Muscle layer of colon (tissue), 2 donors: ENCODE data around the gene SSNA1.
A peak's percentile ranks its signal among the peaks of the same experiment; 100 is the strongest.

Source experiments
- H3K27ac ChIP-seq: one replicate; pipeline ENCODE4 v1.7.0; 2013; ENCODE audit warnings: low read depth, mild to moderate bottlenecking, low read length, moderate library complexity
- H3K27me3 ChIP-seq, 2 donors: one replicate each; pipeline ENCODE4 v1.7.0; 2013; ENCODE audit warnings: low read length in 2 of 2, mild to moderate bottlenecking in 2 of 2; ENCODE audit not compliant: insufficient read depth in 2 of 2, control insufficient read depth in 1 of 2
- H3K36me3 ChIP-seq: one replicate; pipeline ENCODE4 v1.7.0; 2013; ENCODE audit warnings: mild to moderate bottlenecking, low read length; ENCODE audit not compliant: insufficient read depth
- H3K4me1 ChIP-seq: one replicate; pipeline ENCODE4 v1.7.0; 2013; ENCODE audit warnings: mild to moderate bottlenecking, low read length; ENCODE audit not compliant: insufficient read depth
- H3K4me3 ChIP-seq, 2 donors: one replicate each; pipeline ENCODE4 v1.7.0; 2013; ENCODE audit warnings: low read length in 2 of 2, low read depth in 1 of 2, mild to moderate bottlenecking in 1 of 2, moderate library complexity in 1 of 2
- H3K9ac ChIP-seq: one replicate; pipeline ENCODE4 v1.7.0; 2013; ENCODE audit warnings: low read length
- H3K9me3 ChIP-seq: one replicate; pipeline ENCODE4 v1.7.0; 2013; ENCODE audit warnings: mild to moderate bottlenecking, low read length
- donor health status: abdominal sarcoma.
- donor health status: Adenocarcinoma of cecum.

The SSNA1 gene

GRCh38 chr9:137222190-137223077, 34.0 kb downstream of the SSNA1 start, which contains the start of gene RNF208:
RNF208 (minus strand) TSS chr9:137222240; CDS start chr9:137221212, 1,028 bp downstream.
- Histone ChIP-seq H3K27ac (peak within 1 kb of the TSS; percentile 75), H3K4me3 (peak within 1 kb of the TSS; percentile 71 to 73), H3K9ac (peak within 1 kb of the TSS; percentile 25), H3K27me3 (peaks cover 0 to 8% of the 10 kb centered on the region in 2 donors), H3K4me1 (peaks cover 5% of the 10 kb centered on the region), H3K36me3 (no peaks in the 10 kb centered on the region), H3K9me3 (no peaks in the 10 kb centered on the region)

DNA sequence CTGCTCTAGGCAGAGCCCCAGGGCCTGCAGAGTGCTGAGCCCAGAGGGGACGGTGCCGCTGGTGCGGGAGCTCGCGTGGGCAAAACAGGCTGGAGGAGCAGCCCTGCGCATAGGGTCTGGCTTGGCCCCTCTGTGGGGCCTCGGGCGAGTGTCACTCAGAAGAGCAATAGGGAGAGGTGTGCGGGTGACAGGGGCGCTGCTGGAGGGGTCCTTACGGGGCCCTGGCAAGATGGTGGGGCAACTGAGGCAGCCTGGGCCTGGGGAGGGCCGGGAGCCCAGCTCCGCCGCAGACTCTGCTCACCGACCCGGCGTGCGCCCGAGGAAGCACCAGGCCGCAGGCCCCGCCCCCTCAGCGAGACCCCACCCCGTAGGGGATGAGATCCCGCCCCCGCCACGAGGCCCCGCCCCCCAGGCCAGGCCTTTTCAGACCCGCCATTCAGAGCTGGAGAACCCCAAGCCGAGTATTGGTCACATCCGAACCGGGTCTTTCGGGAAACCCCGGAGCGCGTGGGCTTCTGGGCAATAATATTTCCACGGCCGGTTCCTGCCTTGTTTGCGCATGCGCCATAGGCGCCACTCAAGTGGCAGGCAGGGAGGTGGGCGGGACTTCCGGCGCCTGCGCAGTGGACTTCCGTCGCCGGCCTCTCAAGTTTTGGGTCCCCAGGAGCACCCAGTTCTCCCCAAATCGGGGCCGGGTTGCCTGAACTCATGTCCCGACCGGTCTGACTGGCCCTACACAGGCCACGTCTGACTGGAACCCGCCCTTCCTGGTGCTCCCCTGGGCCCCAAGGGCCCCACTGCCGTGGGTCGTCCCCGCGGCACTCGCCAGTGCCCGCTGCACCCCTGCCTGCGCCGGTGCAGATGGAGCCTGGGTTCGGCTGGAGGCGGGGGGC, 34.8 kb downstream of the SSNA1 start:
- Histone ChIP-seq H3K9ac (peak overlapping the region; percentile 78), H3K36me3 (no peaks in the 10 kb centered on the region), H3K27me3 (peaks cover 0 to 14% of the 10 kb centered on the region in 2 donors), H3K4me3 (peak overlapping the region; percentile 73 to 84), H3K9me3 (no peaks in the 10 kb centered on the region), H3K4me1 (peaks cover 5% of the 10 kb centered on the region), H3K27ac (peak overlapping the region; percentile 86)

DNA sequence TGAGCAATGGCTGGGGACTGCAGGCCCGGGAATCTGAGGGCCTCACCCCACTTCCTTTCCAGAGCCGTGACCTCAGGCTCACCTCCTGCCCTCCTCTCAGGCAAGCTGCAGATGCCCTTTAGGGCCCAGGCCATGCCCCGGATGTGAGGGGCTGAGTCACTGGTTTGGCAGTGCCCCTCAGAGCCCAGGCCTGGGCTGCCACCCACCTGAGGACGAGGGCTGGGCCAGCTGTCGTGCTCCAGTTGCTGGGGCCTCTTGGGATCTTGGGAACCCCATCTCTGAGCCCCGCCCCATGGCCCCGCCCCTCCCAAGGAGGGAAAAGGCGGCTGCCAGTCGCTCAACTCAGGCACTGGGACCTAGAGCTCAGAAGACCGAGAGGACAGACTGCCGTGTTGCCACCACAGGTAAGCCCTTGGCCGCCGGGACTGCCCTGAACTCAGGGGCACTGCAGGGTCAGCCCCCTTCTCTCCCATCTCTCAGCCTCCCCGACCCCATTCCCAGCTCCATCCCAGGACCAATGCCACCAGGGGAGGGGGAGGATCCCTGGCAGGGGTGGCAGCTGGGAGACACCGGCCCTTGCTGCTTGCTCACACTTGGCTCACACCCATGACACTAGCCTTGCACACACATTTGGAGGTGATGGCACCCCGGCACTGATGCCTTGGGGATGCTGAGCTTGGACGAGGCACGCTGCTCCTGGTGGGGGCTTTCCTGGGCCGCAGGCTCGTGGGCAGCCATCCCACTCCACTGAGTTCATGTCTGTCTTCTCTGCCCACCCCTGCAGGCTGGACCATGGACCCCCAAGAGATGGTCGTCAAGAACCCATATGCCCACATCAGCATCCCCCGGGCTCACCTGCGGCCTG, 36.6 kb downstream of the SSNA1 start, which contains the start of gene CYSRT1:
Gene CYSRT1, plus strand, starts transcription at position 345 of the 865 bp plus-strand sequence. Its CDS starts 448 bp downstream, at position 793.
- Histone ChIP-seq H3K4me1 (peaks cover 5% of the 10 kb centered on the region), H3K36me3 (no peaks in the 10 kb centered on the region), H3K27ac (peak within 1 kb of the TSS; percentile 86), H3K9me3 (no peaks in the 10 kb centered on the region), H3K9ac (peak within 1 kb of the TSS; percentile 78), H3K4me3 (peak within 1 kb of the TSS; percentile 73 to 84), H3K27me3 (peaks cover 0 to 31% of the 10 kb centered on the region in 2 donors)

DNA sequence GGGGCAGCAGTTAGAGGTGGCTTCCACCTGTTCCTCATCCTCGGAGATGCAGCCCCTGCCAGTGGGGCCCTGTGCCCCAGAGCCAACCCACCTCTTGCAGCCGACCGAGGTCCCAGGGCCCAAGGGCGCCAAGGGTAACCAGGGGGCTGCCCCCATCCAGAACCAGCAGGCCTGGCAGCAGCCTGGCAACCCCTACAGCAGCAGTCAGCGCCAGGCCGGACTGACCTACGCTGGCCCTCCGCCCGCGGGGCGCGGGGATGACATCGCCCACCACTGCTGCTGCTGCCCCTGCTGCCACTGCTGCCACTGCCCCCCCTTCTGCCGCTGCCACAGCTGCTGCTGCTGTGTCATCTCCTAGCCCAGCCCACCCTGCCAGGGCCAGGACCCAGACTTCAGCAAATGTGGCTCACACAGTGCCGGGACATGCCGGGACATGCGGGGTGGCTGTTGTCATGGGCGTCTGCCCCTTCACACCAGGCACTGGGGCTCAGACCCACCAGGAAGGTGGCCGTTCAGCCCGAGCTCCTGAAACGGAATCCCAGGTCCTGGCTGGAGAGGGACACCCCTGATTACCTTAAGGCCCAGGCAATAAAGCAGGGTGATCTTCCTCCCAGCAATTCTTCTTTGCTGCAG, 37.3 kb downstream of the SSNA1 start:
- Histone ChIP-seq H3K27ac (no peak overlapping the region), H3K9me3 (no peaks in the 10 kb centered on the region), H3K9ac (no peak overlapping the region), H3K36me3 (no peaks in the 10 kb centered on the region), H3K27me3 (peaks cover 3 to 38% of the 10 kb centered on the region in 2 donors), H3K4me1 (peaks cover 5% of the 10 kb centered on the region), H3K4me3 (no peak overlapping the region)

- Histone ChIP-seq H3K9me3 (no peaks in the 10 kb centered on the region), H3K27me3 (peaks cover 4 to 45% of the 10 kb centered on the region in 2 donors)
Observed at GRCh38 chr9:137226338-137227053, 38.0 kb downstream of the SSNA1 start.

GRCh38 chr9:137227054-137227852, 38.8 kb downstream of the SSNA1 start, which contains the start of gene RNF224:
RNF224 (plus strand) TSS chr9:137227502; CDS start chr9:137228336, 834 bp downstream.
- Histone ChIP-seq H3K4me3 (no peak within 1 kb of the TSS), H3K4me1 (peaks cover 5% of the 10 kb centered on the region), H3K9me3 (no peaks in the 10 kb centered on the region), H3K27me3 (peaks cover 4 to 52% of the 10 kb centered on the region in 2 donors), H3K27ac (no peak within 1 kb of the TSS), H3K36me3 (no peaks in the 10 kb centered on the region), H3K9ac (no peak within 1 kb of the TSS)

More at GRCh38 chr9:137226338-137227053, 38.0 kb downstream of the SSNA1 start:
- Histone ChIP-seq H3K9ac (no peak overlapping the region), H3K4me1 (peaks cover 5% of the 10 kb centered on the region), H3K4me3 (no peak overlapping the region), H3K27ac (no peak overlapping the region), H3K36me3 (no peaks in the 10 kb centered on the region)

DNA sequence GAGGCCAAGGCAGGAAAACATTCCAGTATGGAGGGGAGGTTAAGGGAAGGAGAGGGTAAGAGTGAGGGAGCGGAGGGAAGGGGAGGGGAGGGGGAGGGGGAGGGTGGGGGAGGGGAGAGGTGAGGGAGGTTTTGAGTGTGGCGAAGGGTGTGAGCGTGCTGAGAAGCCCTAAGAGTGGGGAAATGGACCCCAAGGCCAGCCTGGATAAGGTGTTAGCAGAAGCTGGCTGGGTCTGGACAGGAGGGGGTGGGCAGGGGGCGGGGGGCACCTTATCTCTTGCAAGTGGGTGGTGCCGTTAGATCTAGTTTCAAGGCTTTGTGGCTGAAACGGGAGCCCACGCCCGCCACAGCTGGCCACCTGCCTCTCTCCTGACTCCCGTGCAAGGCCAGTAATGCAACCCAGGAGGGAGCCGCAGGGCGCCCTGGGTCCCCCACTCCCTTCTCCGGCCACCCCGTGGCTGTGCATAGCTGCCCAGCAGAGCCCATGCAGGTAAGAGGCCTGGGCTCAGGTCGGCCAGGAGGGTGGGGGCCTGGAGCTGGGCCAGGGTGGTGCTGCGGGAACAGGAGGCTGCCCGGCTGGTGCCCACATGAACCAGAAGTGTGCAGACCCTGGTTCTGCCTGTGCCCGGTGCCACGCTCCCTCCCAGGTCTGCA, 39.5 kb downstream of the SSNA1 start:
- no peak overlapping the region for H3K4me3 ChIP-seq
- peaks cover 4 to 59% of the 10 kb centered on the region in 2 donors for H3K27me3 ChIP-seq
- no peak overlapping the region for H3K27ac ChIP-seq
- H3K9me3 ChIP-seq: no peaks in the 10 kb centered on the region
- H3K4me1 ChIP-seq: peaks cover 5% of the 10 kb centered on the region
- H3K36me3 ChIP-seq: no peaks in the 10 kb centered on the region
- no peak overlapping the region for H3K9ac ChIP-seq

DNA sequence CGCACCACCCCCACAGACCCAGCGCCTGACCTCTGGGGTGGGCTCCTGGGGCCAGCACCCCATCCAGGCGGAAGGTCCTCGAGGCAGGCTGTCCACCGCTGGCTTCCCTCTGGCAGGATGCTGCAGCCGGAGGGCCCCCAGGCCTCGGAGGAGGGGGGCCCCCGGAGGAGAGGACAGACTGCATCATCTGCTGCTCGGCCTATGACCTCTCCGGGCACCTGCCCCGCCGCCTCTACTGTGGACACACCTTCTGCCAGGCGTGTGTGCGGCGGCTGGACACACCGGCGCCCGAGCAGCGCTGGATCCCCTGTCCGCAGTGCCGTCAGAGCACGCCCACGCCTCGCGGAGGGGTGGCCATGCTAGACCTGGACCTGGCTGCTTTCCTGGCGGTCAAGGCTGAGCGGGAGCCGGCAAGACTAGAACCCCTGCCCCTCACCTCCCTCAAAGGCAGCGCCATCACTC, 40.1 kb downstream of the SSNA1 start:
- Histone ChIP-seq H3K4me3 (no peak overlapping the region), H3K9me3 (no peaks in the 10 kb centered on the region), H3K27ac (no peak overlapping the region), H3K9ac (no peak overlapping the region), H3K27me3 (peaks cover 4 to 64% of the 10 kb centered on the region in 2 donors), H3K36me3 (no peaks in the 10 kb centered on the region), H3K4me1 (peaks cover 5% of the 10 kb centered on the region)
